OCI-LY3 (cell line): ENCODE results near the gene EYS.

Experiments
- H2AFZ ChIP-seq: fragments of 200-600, 300-600 bp; shearing (Covaris generic); 2 replicates; pipeline ENCODE4 v1.6.0; 2014; ENCODE audit warnings: antibody characterized with exemption, low read depth, low read length
- H3K27ac ChIP-seq: fragments of 200-600, 300-600 bp; sonication (generic); 2 replicates; pipeline ENCODE4 v1.5.1; 2014; ENCODE audit warnings: mild to moderate bottlenecking, low read length, moderate library complexity, mixed read lengths
- H3K27me3 ChIP-seq: fragments of 200-600, 300-600 bp; sonication (generic); 2 replicates; pipeline ENCODE4 v1.6.1; 2014; ENCODE audit warnings: low read depth, low read length, mixed read lengths
- H3K36me3 ChIP-seq: fragments of 200-600, 300-600 bp; sonication (generic); replicated peaks from 2 replicates; pipeline ENCODE3; 2014; ENCODE audit warnings: low read depth, low read length, mixed read lengths
- H3K4me1 ChIP-seq: fragments of 300-600, 200-600 bp; sonication (generic); 2 replicates; pipeline ENCODE4 v1.6.1; 2014; ENCODE audit warnings: low read length, mixed read lengths
- H3K4me2 ChIP-seq: fragments of 200-600, 300-600 bp; sonication (generic); 2 replicates; pipeline ENCODE4 v1.6.1; 2014; ENCODE audit warnings: low read length, mixed read lengths
- H3K4me3 ChIP-seq: fragments of 300-600, 200-600 bp; sonication (generic); 2 replicates; pipeline ENCODE4 v1.5.1; 2014; ENCODE audit warnings: antibody characterized with exemption, mild to moderate bottlenecking, low read length, moderate library complexity
- H3K79me2 ChIP-seq: fragments of 300-600, 200-600 bp; shearing (Covaris generic); 2 replicates; pipeline ENCODE4 v1.6.1; 2014; ENCODE audit warnings: mild to moderate bottlenecking, low read length, mixed read lengths
- H3K9ac ChIP-seq: fragments of 300-600, 200-600 bp; shearing (Covaris generic); 2 replicates; pipeline ENCODE4 v1.6.0; 2014; ENCODE audit warnings: mild to moderate bottlenecking, low read length, moderate library complexity
- H3K9me3 ChIP-seq: fragments of 200-600, 300-600 bp; shearing (Covaris generic); 2 replicates; pipeline ENCODE4 v1.6.1; 2014; ENCODE audit warnings: low read length, mixed read lengths; ENCODE audit not compliant: insufficient read depth
- H4K20me1 ChIP-seq: fragments of 200-600, 300-600 bp; sonication (generic); 2 replicates; pipeline ENCODE4 v1.6.1; 2016; ENCODE audit warnings: low read length, mixed read lengths; ENCODE audit not compliant: insufficient read depth
- CTCF ChIP-seq: fragments of 200-600, 300-600 bp; sonication (generic); IDR thresholded peaks from 2 replicates; pipeline ENCODE4 v1.5.1; 2014; ENCODE audit warnings: antibody characterized with exemption, low read length, low read depth
- EZH2phosphoT487 ChIP-seq: fragments of 200-600 bp; shearing (Covaris generic); IDR thresholded peaks from 2 replicates; pipeline ENCODE4 v1.6.1; 2018; ENCODE audit warnings: antibody characterized with exemption, mixed run types, low read depth

Gene EYS

GRCh38 chr6:64141680-64142079, 1565.3 kb downstream of the EYS start:
- Histone ChIP-seq H3K9me3 (no peaks in the 10 kb centered on the region), H3K4me1 (no peaks in the 10 kb centered on the region), H3K4me3 (no peak overlapping the region), H3K36me3 (no peaks in the 10 kb centered on the region), H2AFZ (no peak overlapping the region), H3K9ac (no peak overlapping the region), H3K27ac (no peak overlapping the region), H3K27me3 (no peaks in the 10 kb centered on the region), H3K4me2 (no peak overlapping the region), H4K20me1 (no peaks in the 10 kb centered on the region), H3K79me2 (no peaks in the 10 kb centered on the region)
- TF ChIP-seq EZH2phosphoT487 (no peak), CTCF (no peak)

DNA sequence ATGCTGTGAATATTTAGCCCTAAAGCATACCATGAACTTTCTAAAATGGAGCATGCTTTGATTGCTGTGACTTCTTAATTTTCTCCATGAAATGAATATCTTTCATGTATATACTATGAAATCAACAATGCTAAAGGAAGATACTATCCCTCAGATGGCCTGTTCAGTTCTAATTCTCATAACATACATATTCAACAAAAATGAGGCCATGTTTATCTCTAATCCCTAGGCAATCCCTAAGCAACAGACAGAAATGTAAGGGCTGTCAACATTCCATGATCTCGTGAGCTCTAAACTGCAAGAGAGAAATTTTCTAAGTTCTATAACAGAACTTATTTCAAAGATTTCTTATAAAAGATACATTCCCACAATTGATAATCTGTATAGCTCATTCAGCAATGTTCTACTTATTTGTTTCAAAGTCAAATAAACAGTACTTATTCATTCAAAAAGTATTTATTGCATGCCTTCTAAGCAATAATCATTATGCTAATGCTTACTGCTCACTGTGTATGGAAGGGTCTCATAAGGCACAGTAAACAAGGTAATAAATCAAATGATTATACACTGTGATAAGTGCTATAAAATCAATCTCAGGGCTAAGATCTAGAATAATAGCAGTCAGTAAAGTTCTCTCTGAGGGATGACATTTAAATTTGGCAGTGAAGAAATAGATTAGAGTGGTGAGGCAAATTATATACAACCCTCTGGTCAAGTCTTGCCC, 1578.6 kb downstream of the EYS start:
- H3K79me2 ChIP-seq, result no peaks in the 10 kb centered on the region
- H3K27me3 ChIP-seq, result no peaks in the 10 kb centered on the region

GRCh38 chr6:64123761-64124633, 1583.0 kb downstream of the EYS start:
- no peak for TF ChIP-seq CTCF
- no peaks in the 10 kb centered on the region for H3K9me3 ChIP-seq

More for the DNA sequence above, 1578.6 kb downstream of the EYS start:
- Histone ChIP-seq H3K4me1 (no peaks in the 10 kb centered on the region), H3K4me2 (no peak overlapping the region), H2AFZ (no peak overlapping the region), H3K9ac (no peak overlapping the region), H3K4me3 (no peak overlapping the region), H3K27ac (no peak overlapping the region), H3K36me3 (no peaks in the 10 kb centered on the region), H3K9me3 (no peaks in the 10 kb centered on the region), H4K20me1 (no peaks in the 10 kb centered on the region)
- TF ChIP-seq EZH2phosphoT487 (no peak), CTCF (no peak)

GRCh38 chr6:64122712-64123375, 1584.2 kb downstream of the EYS start:
- Histone ChIP-seq H3K9ac (no peak overlapping the region), H3K27ac (no peak overlapping the region), H3K36me3 (no peaks in the 10 kb centered on the region), H3K4me1 (no peaks in the 10 kb centered on the region), H3K9me3 (no peaks in the 10 kb centered on the region), H3K79me2 (no peaks in the 10 kb centered on the region), H2AFZ (no peak overlapping the region), H3K4me2 (no peak overlapping the region), H3K27me3 (no peaks in the 10 kb centered on the region), H3K4me3 (no peak overlapping the region), H4K20me1 (no peaks in the 10 kb centered on the region)
- no peak for TF ChIP-seq CTCF
- no peak for TF ChIP-seq EZH2phosphoT487

More at GRCh38 chr6:64123761-64124633, 1583.0 kb downstream of the EYS start:
- Histone ChIP-seq H3K9ac (no peak overlapping the region), H2AFZ (no peak overlapping the region), H3K36me3 (no peaks in the 10 kb centered on the region), H3K4me1 (no peaks in the 10 kb centered on the region), H3K79me2 (no peaks in the 10 kb centered on the region), H3K27ac (no peak overlapping the region), H3K4me2 (no peak overlapping the region), H3K27me3 (no peaks in the 10 kb centered on the region), H3K4me3 (no peak overlapping the region), H4K20me1 (no peaks in the 10 kb centered on the region)
